Nephron progenitor cell (in vitro differentiated cells): ENCODE data around the gene CSGALNACT2.

ENCODE experiments used
- DNase-seq: peaks from one replicate; pipeline ENCODE4 v3.0.0; 2021
- H3K27ac Mint-ChIP-seq: 2 replicates; pipeline ENCODE4 v1.8.0; 2021; ENCODE audit warnings: mild to moderate bottlenecking, moderate library complexity, mixed read lengths
- H3K27me3 Mint-ChIP-seq: 2 replicates; pipeline ENCODE4 v1.8.0; 2021; ENCODE audit warnings: mild to moderate bottlenecking, low read depth, mixed read lengths; ENCODE audit not compliant: poor library complexity
- H3K36me3 Mint-ChIP-seq: 2 replicates; pipeline ENCODE4 v1.8.0; 2021; ENCODE audit warnings: low read depth, mixed read lengths
- H3K4me1 Mint-ChIP-seq: 2 replicates; pipeline ENCODE4 v1.8.0; 2021; ENCODE audit warnings: mixed read lengths
- H3K4me3 Mint-ChIP-seq: 2 replicates; pipeline ENCODE4 v1.8.0; 2021; ENCODE audit warnings: mild to moderate bottlenecking, moderate library complexity, mixed read lengths
- H3K9me3 Mint-ChIP-seq: 2 replicates; pipeline ENCODE4 v1.8.0; 2021; ENCODE audit warnings: mild to moderate bottlenecking, moderate library complexity, mixed read lengths
- CTCF ChIP-seq: fragments of 200-600 bp; sonication (generic); IDR thresholded peaks from 2 replicates; pipeline ENCODE4 v1.5.0; 2021; ENCODE audit warnings: antibody characterized with exemption

CSGALNACT2 gene

DNA sequence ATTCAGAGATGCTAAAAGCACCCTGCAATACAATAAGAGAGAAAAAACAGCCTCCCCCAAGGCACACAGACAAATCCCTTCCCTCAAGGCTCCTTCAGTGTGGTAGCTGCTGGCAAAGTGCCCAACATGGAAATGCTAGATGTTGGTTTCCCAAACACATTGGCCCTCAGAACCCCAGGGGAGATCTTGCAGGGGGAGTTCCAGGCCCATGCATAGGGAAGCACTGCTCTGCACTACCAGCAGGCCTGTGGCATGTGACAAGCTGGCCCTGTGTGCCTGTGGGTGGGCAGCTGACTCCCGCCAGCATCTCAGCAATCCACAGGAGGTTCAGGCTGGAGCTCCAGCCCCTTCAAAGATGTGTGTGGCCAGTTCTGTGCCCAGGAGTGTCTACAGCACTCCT, 16.8 kb upstream of the CSGALNACT2 start:
- TF ChIP-seq CTCF = no peak
- H3K27ac Mint-ChIP-seq = no peak overlapping the region
- DNase-seq = no peak
- H3K27me3 Mint-ChIP-seq = peaks cover 6% of the 10 kb centered on the region
- no peaks in the 10 kb centered on the region for H3K36me3 Mint-ChIP-seq
- H3K9me3 Mint-ChIP-seq = no peaks in the 10 kb centered on the region
- no peak overlapping the region for H3K4me3 Mint-ChIP-seq
- H3K4me1 Mint-ChIP-seq = peaks cover 23% of the 10 kb centered on the region

- H3K27me3 Mint-ChIP-seq = peaks cover 6% of the 10 kb centered on the region
- peaks cover 28% of the 10 kb centered on the region for H3K4me1 Mint-ChIP-seq
- TF ChIP-seq CTCF = no peak
- H3K4me3 Mint-ChIP-seq = no peak overlapping the region
- no peak for DNase-seq
- H3K27ac Mint-ChIP-seq = no peak overlapping the region
- no peaks in the 10 kb centered on the region for H3K9me3 Mint-ChIP-seq
- H3K36me3 Mint-ChIP-seq = no peaks in the 10 kb centered on the region
Measured at GRCh38 chr10:43122096-43122495, 16.1 kb upstream of the CSGALNACT2 start.

DNA sequence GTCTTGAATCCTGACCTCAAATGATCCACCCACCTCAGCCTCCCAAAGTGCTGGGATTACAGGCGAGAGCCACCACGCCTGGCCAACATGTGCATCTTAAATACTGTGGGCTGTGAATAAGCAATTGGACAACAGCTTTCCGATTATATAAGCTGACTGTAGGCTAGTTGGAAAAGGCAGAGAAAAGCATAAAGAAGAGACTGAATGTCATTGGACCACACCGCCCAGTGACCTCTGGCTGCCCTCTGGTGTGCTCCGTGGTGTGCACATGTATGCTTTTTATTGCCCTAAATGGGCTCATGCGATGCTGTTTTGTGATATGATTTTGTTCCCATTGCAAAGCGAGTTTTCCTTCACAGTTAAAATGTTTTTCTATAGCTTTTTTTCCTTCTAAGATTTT, 15.4 kb upstream of the CSGALNACT2 start:
- H3K9me3 Mint-ChIP-seq = no peaks in the 10 kb centered on the region
- DNase-seq = no peak
- TF ChIP-seq CTCF = no peak
- no peaks in the 10 kb centered on the region for H3K36me3 Mint-ChIP-seq
- no peak overlapping the region for H3K27ac Mint-ChIP-seq
- H3K27me3 Mint-ChIP-seq = peaks cover 6% of the 10 kb centered on the region
- no peak overlapping the region for H3K4me3 Mint-ChIP-seq
- H3K4me1 Mint-ChIP-seq = peaks cover 28% of the 10 kb centered on the region

GRCh38 chr10:43123361-43124093, 14.7 kb upstream of the CSGALNACT2 start:
- Mint-ChIP-seq H3K36me3 (no peaks in the 10 kb centered on the region), H3K4me1 (peaks cover 28% of the 10 kb centered on the region), H3K9me3 (no peaks in the 10 kb centered on the region), H3K27me3 (peaks cover 6% of the 10 kb centered on the region), H3K4me3 (no peak overlapping the region), H3K27ac (no peak overlapping the region)
- TF ChIP-seq CTCF = no peak
- DNase-seq = no peak

DNA sequence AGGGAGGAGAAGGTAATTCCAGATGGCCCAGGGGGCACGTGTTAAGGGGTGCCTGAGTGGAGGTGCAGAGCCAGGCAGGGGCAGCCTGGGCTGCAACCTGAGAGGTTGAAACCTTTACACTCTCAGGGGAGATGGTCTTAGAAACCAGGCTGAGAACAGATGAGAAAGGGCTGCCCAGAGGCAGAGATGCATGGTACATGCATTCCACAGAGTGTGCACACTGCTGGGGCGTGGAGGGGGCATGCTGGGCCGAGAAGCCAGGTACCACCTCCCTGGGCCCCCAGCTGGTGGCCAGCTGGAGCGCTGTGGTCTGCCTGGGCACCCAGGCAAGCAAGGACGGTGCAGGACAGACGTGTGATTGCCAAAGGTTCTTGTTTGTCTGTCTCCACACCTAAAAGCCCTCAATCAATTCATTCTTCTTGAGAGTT, 14.1 kb upstream of the CSGALNACT2 start:
- H3K4me3 Mint-ChIP-seq = no peak overlapping the region
- no peak for TF ChIP-seq CTCF
- H3K27ac Mint-ChIP-seq = no peak overlapping the region
- no peaks in the 10 kb centered on the region for H3K9me3 Mint-ChIP-seq
- no peak for DNase-seq
- H3K36me3 Mint-ChIP-seq = no peaks in the 10 kb centered on the region
- peaks cover 6% of the 10 kb centered on the region for H3K27me3 Mint-ChIP-seq
- H3K4me1 Mint-ChIP-seq = peaks cover 32% of the 10 kb centered on the region
